WTC11 (cell line): Measurements from ENCODE around the gene TBCB. TPM values are rescaled to one million over a fixed set of nuclear protein-coding genes. Genes with fewer than 3 reads are reported as not detected.

Source experiments
- ATAC-seq: fragments of 200-7000 bp; cut with Tn5 transposase; 2 replicates; pipeline ENCODE4 v1.10.0; 2021; ENCODE audit warnings: mild to moderate bottlenecking, moderate library complexity
- CTCF ChIA-PET: fragments of 300-600 bp; sonication (Branson Sonifier 250); formaldehyde crosslinking; loops from one replicate; lab custom pipeline; 2021; ENCODE audit warnings: antibody characterized with exemption; lab: Charles Lee
- POLR2A ChIA-PET: fragments of 350-600 bp; sonication (Branson Sonifier 250); formaldehyde crosslinking; loops from one replicate; lab custom pipeline; 2021; ENCODE audit warnings: antibody characterized with exemption; lab: Charles Lee
- DNase-seq: peaks from one replicate; pipeline ENCODE4 v3.0.0; 2021; ENCODE audit warnings: low spot score
- H3K27ac Mint-ChIP-seq: 2 replicates; pipeline ENCODE4 v1.8.0; 2021; ENCODE audit warnings: mixed read lengths
- H3K27me3 Mint-ChIP-seq: 2 replicates; pipeline ENCODE4 v1.8.0; 2021; ENCODE audit warnings: low read depth, mild to moderate bottlenecking, moderate library complexity, mixed read lengths
- H3K36me3 Mint-ChIP-seq: 2 replicates; pipeline ENCODE4 v1.8.0; 2021; ENCODE audit warnings: mixed read lengths
- H3K4me1 Mint-ChIP-seq: 2 replicates; pipeline ENCODE4 v1.8.0; 2022; ENCODE audit warnings: mixed read lengths
- H3K4me3 Mint-ChIP-seq: 2 replicates; pipeline ENCODE4 v1.8.0; 2021; ENCODE audit warnings: mild to moderate bottlenecking, moderate library complexity, mixed read lengths
- H3K9me3 Mint-ChIP-seq: 2 replicates; pipeline ENCODE4 v1.8.0; 2021; ENCODE audit warnings: mixed read lengths
- ERG ChIP-seq: fragments of 250-450 bp; sonication (Bioruptor Pico); IDR thresholded peaks from 2 replicates; pipeline ENCODE4 v1.8.0; 2021; ENCODE audit warnings: mild to moderate bottlenecking
- ESRRA ChIP-seq: sonication (generic); formaldehyde crosslinking; IDR thresholded peaks from 2 replicates; pipeline ENCODE4 v1.8.1; 2022; ENCODE audit warnings: mild to moderate bottlenecking, missing genetic modification reagents, borderline replicate concordance
- HMGA2 ChIP-seq: fragments of 250-450 bp; sonication (Bioruptor Pico); IDR thresholded peaks from 2 replicates; pipeline ENCODE4 v1.4.0; 2021; ENCODE audit warnings: mild to moderate bottlenecking, moderate library complexity
- MYBL2 ChIP-seq: sonication (generic); formaldehyde crosslinking; IDR thresholded peaks from 2 replicates; pipeline ENCODE4 v1.8.1; 2023; ENCODE audit warnings: mild to moderate bottlenecking, moderate library complexity, missing genetic modification reagents
- NR1H2 ChIP-seq: sonication (generic); formaldehyde crosslinking; IDR thresholded peaks from 2 replicates; pipeline ENCODE4 v1.9.0; 2021; ENCODE audit warnings: mild to moderate bottlenecking, moderate library complexity, missing genetic modification reagents
- SOX15 ChIP-seq: fragments of 250-450 bp; sonication (Bioruptor Pico); IDR thresholded peaks from 2 replicates; pipeline ENCODE4 v1.9.0; 2021; ENCODE audit warnings: mild to moderate bottlenecking
- TEAD1 ChIP-seq: sonication (generic); formaldehyde crosslinking; IDR thresholded peaks from 2 replicates; pipeline ENCODE4 v1.8.0; 2022; ENCODE audit warnings: mild to moderate bottlenecking, missing genetic modification reagents
- ZNF138 ChIP-seq: sonication (generic); formaldehyde crosslinking; conservative IDR thresholded peaks from 2 replicates; pipeline ENCODE4 v1.8.1; 2022; ENCODE audit warnings: mild to moderate bottlenecking, moderate library complexity, missing genetic modification reagents
- ZNF317 ChIP-seq: sonication (generic); formaldehyde crosslinking; IDR thresholded peaks from 2 replicates; pipeline ENCODE4 v1.8.1; 2023; ENCODE audit warnings: low read depth, mild to moderate bottlenecking, moderate library complexity, missing genetic modification reagents, borderline replicate concordance
- ZNF416 ChIP-seq: fragments of 250-450 bp; sonication (Bioruptor Pico); IDR thresholded peaks from 2 replicates; pipeline ENCODE4 v1.9.0; 2021; ENCODE audit warnings: mild to moderate bottlenecking, inconsistent platforms
- ZNF423 ChIP-seq: fragments of 250-450 bp; sonication (Bioruptor Pico); IDR thresholded peaks from 2 replicates; pipeline ENCODE4 v2.1.2; 2022; ENCODE audit warnings: mild to moderate bottlenecking, moderate library complexity
- ZNF512 ChIP-seq: sonication (generic); formaldehyde crosslinking; IDR thresholded peaks from 2 replicates; pipeline ENCODE4 v1.8.1; 2022; ENCODE audit warnings: missing genetic modification reagents, borderline replicate concordance
- total RNA-seq: library from RNA; stranded (reverse); gene quantifications from 3 replicates; pipeline ENCODE4 v1.2.3, GENCODE V29; 2021
- TF ChIP-seq, protein P1 (sequence below): sonication (generic); formaldehyde crosslinking; IDR thresholded peaks from 2 replicates; pipeline ENCODE4 v1.8.1; 2023; ENCODE audit warnings: mild to moderate bottlenecking, missing genetic modification reagents, borderline replicate concordance
- TF ChIP-seq, protein P2 (sequence below): fragments of 250-450 bp; sonication (Bioruptor Pico); IDR thresholded peaks from 2 replicates; pipeline ENCODE4 v1.9.0; 2021; ENCODE audit warnings: mild to moderate bottlenecking, borderline replicate concordance
- TF ChIP-seq, protein P3 (sequence below): sonication (generic); formaldehyde crosslinking; conservative IDR thresholded peaks from 2 replicates; pipeline ENCODE4 v1.8.1; 2022; ENCODE audit warnings: mild to moderate bottlenecking, missing genetic modification reagents
- TF ChIP-seq, protein P4 (sequence below): sonication (generic); formaldehyde crosslinking; IDR thresholded peaks from 2 replicates; pipeline ENCODE4 v1.8.1; 2023; ENCODE audit warnings: mild to moderate bottlenecking, moderate library complexity, missing genetic modification reagents

The TBCB gene
- total RNA-seq, 1 experiment from 2014 or later: 182 TPM

- TF ChIP-seq, protein P1, sequence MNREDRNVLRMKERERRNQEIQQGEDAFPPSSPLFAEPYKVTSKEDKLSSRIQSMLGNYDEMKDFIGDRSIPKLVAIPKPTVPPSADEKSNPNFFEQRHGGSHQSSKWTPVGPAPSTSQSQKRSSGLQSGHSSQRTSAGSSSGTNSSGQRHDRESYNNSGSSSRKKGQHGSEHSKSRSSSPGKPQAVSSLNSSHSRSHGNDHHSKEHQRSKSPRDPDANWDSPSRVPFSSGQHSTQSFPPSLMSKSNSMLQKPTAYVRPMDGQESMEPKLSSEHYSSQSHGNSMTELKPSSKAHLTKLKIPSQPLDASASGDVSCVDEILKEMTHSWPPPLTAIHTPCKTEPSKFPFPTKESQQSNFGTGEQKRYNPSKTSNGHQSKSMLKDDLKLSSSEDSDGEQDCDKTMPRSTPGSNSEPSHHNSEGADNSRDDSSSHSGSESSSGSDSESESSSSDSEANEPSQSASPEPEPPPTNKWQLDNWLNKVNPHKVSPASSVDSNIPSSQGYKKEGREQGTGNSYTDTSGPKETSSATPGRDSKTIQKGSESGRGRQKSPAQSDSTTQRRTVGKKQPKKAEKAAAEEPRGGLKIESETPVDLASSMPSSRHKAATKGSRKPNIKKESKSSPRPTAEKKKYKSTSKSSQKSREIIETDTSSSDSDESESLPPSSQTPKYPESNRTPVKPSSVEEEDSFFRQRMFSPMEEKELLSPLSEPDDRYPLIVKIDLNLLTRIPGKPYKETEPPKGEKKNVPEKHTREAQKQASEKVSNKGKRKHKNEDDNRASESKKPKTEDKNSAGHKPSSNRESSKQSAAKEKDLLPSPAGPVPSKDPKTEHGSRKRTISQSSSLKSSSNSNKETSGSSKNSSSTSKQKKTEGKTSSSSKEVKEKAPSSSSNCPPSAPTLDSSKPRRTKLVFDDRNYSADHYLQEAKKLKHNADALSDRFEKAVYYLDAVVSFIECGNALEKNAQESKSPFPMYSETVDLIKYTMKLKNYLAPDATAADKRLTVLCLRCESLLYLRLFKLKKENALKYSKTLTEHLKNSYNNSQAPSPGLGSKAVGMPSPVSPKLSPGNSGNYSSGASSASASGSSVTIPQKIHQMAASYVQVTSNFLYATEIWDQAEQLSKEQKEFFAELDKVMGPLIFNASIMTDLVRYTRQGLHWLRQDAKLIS (CRISPR knock-in tag): no peak
- 0 out of 2 replicates have a peak, but pooled peaks have one; percentile 5 for TF ChIP-seq ZNF423 (CRISPR knock-in tag)
These were observed 4.1 kb upstream of the TBCB start (continued) for GRCh38 chr19:36111200-36111539.

DNA sequence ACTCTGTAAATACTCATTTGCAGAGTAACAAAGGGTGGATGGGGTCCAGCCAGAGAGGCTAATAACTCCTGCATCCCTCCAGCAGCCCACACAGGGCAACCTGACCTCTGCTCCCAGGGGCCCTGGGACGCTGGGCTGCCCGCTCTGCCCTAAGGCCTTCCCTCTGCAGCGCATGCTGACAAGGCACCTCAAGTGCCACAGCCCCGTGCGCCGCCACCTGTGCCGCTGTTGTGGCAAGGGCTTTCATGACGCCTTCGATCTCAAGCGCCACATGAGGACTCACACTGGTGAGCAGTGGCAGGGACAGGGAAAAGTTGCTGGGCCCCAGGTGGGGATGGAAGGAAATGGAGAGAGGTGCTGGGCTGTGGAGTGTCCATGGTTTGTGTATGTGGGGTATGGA is 2.6 kb upstream of the TBCB start:
- H3K27ac Mint-ChIP-seq: no peak overlapping the region
- peaks cover 30% of the 10 kb centered on the region for H3K4me1 Mint-ChIP-seq
- peaks cover 3% of the 10 kb centered on the region for H3K27me3 Mint-ChIP-seq
- ChIA-PET CTCF (no interaction called here), POLR2A (no interaction called here)
- no peak for DNase-seq
- peak overlapping the region; percentile 95 for H3K4me3 Mint-ChIP-seq
- H3K9me3 Mint-ChIP-seq: no peaks in the 10 kb centered on the region
- TF ChIP-seq, protein P2, sequence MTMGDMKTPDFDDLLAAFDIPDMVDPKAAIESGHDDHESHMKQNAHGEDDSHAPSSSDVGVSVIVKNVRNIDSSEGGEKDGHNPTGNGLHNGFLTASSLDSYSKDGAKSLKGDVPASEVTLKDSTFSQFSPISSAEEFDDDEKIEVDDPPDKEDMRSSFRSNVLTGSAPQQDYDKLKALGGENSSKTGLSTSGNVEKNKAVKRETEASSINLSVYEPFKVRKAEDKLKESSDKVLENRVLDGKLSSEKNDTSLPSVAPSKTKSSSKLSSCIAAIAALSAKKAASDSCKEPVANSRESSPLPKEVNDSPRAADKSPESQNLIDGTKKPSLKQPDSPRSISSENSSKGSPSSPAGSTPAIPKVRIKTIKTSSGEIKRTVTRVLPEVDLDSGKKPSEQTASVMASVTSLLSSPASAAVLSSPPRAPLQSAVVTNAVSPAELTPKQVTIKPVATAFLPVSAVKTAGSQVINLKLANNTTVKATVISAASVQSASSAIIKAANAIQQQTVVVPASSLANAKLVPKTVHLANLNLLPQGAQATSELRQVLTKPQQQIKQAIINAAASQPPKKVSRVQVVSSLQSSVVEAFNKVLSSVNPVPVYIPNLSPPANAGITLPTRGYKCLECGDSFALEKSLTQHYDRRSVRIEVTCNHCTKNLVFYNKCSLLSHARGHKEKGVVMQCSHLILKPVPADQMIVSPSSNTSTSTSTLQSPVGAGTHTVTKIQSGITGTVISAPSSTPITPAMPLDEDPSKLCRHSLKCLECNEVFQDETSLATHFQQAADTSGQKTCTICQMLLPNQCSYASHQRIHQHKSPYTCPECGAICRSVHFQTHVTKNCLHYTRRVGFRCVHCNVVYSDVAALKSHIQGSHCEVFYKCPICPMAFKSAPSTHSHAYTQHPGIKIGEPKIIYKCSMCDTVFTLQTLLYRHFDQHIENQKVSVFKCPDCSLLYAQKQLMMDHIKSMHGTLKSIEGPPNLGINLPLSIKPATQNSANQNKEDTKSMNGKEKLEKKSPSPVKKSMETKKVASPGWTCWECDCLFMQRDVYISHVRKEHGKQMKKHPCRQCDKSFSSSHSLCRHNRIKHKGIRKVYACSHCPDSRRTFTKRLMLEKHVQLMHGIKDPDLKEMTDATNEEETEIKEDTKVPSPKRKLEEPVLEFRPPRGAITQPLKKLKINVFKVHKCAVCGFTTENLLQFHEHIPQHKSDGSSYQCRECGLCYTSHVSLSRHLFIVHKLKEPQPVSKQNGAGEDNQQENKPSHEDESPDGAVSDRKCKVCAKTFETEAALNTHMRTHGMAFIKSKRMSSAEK (CRISPR knock-in tag): no peak
- no peak for TF ChIP-seq MYBL2 (CRISPR knock-in tag)
- no peak for TF ChIP-seq ZNF512 (CRISPR knock-in tag)
- no peak for TF ChIP-seq ZNF416
- no peak for TF ChIP-seq NR1H2 (CRISPR knock-in tag)
- no peak for TF ChIP-seq ERG (CRISPR knock-in tag)
- TF ChIP-seq, protein P3, sequence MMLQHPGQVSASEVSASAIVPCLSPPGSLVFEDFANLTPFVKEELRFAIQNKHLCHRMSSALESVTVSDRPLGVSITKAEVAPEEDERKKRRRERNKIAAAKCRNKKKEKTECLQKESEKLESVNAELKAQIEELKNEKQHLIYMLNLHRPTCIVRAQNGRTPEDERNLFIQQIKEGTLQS (CRISPR knock-in tag): no peak
- TF ChIP-seq, all 79 proteins: peak for 0
- no peak for ATAC-seq
- peaks cover 18% of the 10 kb centered on the region for H3K36me3 Mint-ChIP-seq

DNA sequence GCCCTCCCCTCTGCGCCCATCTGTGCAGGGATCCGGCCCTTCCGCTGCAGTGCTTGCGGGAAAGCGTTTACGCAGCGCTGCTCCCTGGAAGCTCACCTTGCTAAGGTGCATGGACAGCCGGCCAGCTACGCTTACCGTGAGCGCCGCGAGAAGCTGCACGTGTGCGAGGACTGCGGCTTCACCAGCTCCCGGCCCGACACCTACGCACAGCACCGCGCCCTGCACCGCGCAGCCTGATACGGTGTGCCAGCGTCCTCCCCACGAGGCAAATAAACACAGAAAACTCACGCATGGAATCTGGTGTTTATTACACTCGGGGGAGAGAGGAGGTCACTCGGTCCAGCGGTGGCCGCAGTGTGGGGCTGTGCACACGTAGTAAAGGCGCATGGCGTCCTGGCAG is 1.8 kb upstream of the TBCB start:
- Mint-ChIP-seq H3K27ac (no peak overlapping the region), H3K4me1 (peaks cover 30% of the 10 kb centered on the region), H3K9me3 (no peaks in the 10 kb centered on the region), H3K4me3 (peak overlapping the region; percentile 95), H3K27me3 (peaks cover 3% of the 10 kb centered on the region), H3K36me3 (peaks cover 25% of the 10 kb centered on the region)
- ChIA-PET POLR2A (interaction anchor here (0.6 kb wide), 1 partner anchor 16 kb away, joined by 6 read pairs; no protein-coding TSS in a partner anchor), CTCF (interaction anchor here (2.8 kb wide), 1 partner anchor 15 kb away, joined by 28 read pairs; no protein-coding TSS in a partner anchor)
- DNase-seq (no peak), ATAC-seq (no peak)
- no peak for TF ChIP-seq TEAD1 (CRISPR knock-in tag)
- TF ChIP-seq ZNF317 (CRISPR knock-in tag): no peak
- TF ChIP-seq, protein P1 (CRISPR knock-in tag): no peak
- TF ChIP-seq SOX15 (CRISPR knock-in tag): no peak
- no peak for TF ChIP-seq ZNF138 (CRISPR knock-in tag)
- TF ChIP-seq HMGA2 (CRISPR knock-in tag): no peak
- no peak for TF ChIP-seq ESRRA (CRISPR knock-in tag)
- TF ChIP-seq, protein P4, sequence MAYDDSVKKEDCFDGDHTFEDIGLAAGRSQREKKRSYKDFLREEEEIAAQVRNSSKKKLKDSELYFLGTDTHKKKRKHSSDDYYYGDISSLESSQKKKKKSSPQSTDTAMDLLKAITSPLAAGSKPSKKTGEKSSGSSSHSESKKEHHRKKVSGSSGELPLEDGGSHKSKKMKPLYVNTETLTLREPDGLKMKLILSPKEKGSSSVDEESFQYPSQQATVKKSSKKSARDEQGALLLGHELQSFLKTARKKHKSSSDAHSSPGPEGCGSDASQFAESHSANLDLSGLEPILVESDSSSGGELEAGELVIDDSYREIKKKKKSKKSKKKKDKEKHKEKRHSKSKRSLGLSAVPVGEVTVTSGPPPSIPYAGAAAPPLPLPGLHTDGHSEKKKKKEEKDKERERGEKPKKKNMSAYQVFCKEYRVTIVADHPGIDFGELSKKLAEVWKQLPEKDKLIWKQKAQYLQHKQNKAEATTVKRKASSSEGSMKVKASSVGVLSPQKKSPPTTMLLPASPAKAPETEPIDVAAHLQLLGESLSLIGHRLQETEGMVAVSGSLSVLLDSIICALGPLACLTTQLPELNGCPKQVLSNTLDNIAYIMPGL: no peak
